Umbilical cord (tissue), 2 donors: ENCODE measurements around the gene CNTRL. TPM values are rescaled to one million over a fixed set of nuclear protein-coding genes. Genes with fewer than 3 reads are reported as not detected.
"Not testable (repeated sequence)": the region's sequence is repeated elsewhere in the genome, so short reads cannot be mapped to it uniquely, and the experiment has no call there.

Experiments
- DNase-seq: peaks from one replicate; pipeline ENCODE4 v3.0.0-alpha.2; 2015; ENCODE audit warnings: low spot score
- total RNA-seq: library from RNA; depleted of rRNA; stranded (reverse); fragments of >200 nt; gene quantifications from one replicate; pipeline ENCODE4 v1.2.3, GENCODE V29; 2014; ENCODE audit warnings: low replicate concordance; ENCODE audit not compliant: insufficient read depth

CNTRL gene, protein sequence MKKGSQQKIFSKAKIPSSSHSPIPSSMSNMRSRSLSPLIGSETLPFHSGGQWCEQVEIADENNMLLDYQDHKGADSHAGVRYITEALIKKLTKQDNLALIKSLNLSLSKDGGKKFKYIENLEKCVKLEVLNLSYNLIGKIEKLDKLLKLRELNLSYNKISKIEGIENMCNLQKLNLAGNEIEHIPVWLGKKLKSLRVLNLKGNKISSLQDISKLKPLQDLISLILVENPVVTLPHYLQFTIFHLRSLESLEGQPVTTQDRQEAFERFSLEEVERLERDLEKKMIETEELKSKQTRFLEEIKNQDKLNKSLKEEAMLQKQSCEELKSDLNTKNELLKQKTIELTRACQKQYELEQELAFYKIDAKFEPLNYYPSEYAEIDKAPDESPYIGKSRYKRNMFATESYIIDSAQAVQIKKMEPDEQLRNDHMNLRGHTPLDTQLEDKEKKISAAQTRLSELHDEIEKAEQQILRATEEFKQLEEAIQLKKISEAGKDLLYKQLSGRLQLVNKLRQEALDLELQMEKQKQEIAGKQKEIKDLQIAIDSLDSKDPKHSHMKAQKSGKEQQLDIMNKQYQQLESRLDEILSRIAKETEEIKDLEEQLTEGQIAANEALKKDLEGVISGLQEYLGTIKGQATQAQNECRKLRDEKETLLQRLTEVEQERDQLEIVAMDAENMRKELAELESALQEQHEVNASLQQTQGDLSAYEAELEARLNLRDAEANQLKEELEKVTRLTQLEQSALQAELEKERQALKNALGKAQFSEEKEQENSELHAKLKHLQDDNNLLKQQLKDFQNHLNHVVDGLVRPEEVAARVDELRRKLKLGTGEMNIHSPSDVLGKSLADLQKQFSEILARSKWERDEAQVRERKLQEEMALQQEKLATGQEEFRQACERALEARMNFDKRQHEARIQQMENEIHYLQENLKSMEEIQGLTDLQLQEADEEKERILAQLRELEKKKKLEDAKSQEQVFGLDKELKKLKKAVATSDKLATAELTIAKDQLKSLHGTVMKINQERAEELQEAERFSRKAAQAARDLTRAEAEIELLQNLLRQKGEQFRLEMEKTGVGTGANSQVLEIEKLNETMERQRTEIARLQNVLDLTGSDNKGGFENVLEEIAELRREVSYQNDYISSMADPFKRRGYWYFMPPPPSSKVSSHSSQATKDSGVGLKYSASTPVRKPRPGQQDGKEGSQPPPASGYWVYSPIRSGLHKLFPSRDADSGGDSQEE (N-terminal part only)
- total RNA-seq = 15.9 TPM

- DNase-seq = peak; percentile 95
Observed at GRCh38 chr9:121074370-121075250, at the start of gene CNTRL. Gene CNTRL, plus strand, starts transcription at chr9:121074955. Its CDS starts 13,372 bp downstream, at chr9:121088327.

DNA sequence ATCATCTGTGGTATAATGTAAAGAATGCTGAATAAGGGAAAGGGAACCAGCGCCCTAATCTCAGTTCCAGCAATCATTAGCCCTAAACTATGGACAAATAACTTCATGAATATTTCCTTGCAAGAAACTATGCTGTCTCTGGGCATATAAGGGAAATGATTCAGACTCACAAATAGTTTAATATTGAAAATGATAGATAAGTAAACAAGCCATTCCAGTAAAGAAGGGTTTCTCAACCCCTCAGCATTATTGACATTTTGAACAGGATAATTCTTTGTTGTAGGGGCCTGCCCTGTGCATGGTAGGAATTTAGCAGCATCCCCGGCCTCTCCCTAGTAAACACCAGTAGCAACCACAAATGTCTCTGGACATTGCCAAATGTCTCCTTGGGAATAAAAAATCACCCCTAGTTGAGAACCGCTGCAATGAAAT lies 48.5 kb upstream of the CNTRL start:
- no peak for DNase-seq

GRCh38 chr9:121026768-121027167 lies 48.0 kb upstream of the CNTRL start:
- DNase-seq = no peak

- DNase-seq = not testable (repeated sequence)
Observed at GRCh38 chr9:121028285-121028684, 46.5 kb upstream of the CNTRL start.

DNA sequence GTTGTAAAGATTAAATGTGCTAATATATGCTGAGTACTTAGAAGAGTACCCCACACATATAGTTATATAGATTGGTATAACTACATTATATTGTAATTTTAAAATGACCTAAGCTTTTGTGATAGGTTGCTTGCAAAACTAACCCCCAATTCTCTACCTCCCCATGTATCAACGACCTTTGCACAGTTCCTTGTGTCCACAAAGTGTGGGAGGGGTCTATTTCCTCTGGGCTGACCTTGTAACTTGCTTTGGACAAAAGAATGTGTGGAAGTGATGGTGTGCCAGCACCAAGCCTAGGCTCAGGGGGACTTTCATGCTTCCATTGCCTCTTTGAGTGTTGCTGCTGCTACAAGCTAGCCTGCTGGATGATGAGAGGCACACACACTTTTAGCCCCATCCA lies 45.3 kb upstream of the CNTRL start:
- DNase-seq = no peak

DNA sequence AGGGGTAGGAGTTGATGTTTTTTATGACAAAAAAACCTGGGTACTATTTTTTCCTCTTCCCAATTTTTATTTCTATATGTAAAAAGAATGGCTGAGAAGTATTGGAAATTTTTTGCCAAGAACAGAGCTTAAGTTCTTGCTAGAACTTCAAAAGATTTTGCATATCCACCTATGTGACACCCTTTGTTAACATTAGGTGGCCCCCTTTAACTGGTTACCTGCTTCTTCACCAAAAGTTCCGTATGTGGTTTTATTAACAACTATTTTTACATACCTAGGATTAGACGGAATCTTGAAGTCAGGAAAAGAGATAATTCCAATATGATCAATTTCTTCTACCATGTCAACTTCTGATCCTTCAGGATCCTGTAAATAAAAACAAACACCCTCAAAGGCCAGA lies 40.2 kb upstream of the CNTRL start:
- no peak for DNase-seq

GRCh38 chr9:121035717-121036116 lies 39.0 kb upstream of the CNTRL start:
- not testable (repeated sequence) for DNase-seq

DNA sequence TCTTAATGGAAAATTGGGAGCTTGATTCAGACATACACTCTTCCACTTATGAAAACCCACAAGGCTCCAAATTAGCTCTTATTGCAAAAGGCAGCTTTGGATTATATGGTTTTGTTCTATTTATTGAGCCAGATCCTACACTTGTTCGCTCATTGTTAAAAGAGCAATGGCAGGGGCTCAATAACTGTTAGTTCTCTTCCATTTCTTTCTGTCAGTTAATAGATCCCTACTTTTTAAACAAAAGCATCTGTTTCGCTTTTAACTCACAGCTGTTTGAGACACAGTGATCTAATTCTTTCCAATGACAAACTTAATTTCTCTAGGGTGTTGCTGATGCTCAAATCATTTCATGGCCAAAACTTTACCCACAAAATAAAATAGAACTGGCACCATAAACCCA lies 36.4 kb upstream of the CNTRL start:
- DNase-seq = no peak

DNA sequence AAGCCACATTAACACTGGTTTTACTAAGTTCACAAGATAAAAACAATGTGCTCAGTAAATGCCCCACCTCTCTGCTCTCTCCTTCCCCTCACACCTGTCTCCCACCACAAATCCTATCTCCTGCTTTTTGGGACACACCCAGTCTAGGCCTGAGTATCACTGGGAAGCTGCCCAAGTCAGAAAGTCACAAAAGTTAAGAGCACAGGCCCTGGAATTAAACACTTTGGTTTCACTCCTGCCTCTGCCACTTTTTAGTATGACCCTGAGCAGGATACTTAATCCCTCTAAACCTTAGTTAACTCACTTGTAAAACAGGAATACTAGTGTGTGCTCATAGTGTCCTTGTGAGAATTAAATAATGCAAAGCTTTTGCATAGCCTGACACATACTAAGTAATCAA lies 36.0 kb upstream of the CNTRL start:
- DNase-seq = no peak

DNA sequence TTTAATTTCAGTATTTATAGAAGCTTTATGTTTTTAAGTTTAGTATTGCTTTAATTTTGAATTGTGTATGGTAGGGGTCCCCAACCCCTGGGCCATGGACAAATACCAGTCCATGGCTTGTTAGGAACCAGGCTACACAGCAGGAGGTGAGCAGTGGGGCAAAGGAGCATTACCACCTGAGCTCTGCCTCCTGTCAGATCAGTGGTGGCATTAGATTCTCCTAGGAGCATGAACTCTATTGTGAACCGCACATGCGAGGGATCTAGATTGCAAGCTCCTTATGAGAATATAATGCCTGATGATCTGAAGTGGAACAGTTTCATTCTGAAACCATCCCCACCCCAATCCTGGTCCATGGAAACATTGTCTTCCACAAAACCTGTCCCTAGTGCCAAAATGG lies 26.6 kb upstream of the CNTRL start:
- DNase-seq = no peak

DNA sequence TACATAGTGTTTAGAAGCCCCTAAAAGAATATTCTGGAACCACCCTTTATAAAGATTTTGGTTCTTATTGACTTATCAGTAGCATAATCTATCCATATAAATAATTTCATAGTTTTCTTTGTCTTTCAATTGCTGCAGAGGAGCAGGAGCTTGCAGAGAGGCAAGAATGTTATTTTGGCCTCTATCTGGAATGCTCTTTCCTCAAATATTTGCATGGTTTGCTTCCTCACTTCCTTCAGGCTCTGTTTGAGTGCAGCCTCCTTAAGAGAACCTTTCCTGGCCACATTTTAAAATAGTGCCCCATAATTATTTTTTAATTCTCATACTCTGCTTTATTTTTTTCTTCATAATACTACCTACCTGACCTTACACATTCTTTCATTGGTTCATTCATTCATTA lies 26.1 kb upstream of the CNTRL start:
- DNase-seq = no peak

- no peak for DNase-seq
Observed at GRCh38 chr9:121050128-121050988, 24.4 kb upstream of the CNTRL start, which contains the start of gene C5. Gene C5, minus strand, starts transcription at chr9:121050275. Its CDS starts 29 bp downstream, at chr9:121050246.

GRCh38 chr9:121053544-121053943 lies 21.2 kb upstream of the CNTRL start:
- DNase-seq = no peak

- DNase-seq = no peak
Observed at GRCh38 chr9:121055642-121056143, 19.1 kb upstream of the CNTRL start.

GRCh38 chr9:121057821-121058220 lies 16.9 kb upstream of the CNTRL start:
- no peak for DNase-seq

- no peak for DNase-seq
Observed at GRCh38 chr9:121059513-121059912, 15.2 kb upstream of the CNTRL start.

DNA sequence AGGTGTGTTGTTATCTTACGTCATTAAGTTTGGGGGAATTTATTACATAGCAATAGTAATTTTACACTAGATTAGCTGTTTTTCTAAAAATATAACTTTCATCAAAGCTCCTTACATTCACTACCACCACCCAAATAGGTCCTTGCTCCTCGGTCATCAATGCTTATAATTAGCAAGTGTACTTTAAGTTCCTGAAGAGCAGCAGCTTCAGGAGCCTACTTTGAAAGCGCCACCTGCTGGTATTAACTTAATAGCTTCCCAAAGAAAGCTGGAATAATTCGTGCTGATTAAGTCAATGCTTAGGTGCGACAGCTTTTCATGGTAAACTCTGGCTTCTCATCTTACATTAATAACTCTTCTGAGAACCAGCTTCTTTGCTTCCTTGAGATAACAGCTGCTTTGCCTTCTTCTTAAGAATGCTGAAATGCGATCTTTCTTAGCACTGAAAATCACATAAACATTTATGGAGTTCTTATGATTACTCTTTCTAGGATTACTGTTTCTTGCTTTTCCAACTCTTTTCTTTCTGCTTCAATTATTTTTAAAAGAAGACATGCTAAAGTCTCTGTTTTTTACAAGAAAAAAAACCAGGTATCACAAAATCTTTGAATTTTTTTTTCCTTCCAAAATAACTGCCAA lies 14.6 kb upstream of the CNTRL start:
- peak; percentile 74 for DNase-seq

DNA sequence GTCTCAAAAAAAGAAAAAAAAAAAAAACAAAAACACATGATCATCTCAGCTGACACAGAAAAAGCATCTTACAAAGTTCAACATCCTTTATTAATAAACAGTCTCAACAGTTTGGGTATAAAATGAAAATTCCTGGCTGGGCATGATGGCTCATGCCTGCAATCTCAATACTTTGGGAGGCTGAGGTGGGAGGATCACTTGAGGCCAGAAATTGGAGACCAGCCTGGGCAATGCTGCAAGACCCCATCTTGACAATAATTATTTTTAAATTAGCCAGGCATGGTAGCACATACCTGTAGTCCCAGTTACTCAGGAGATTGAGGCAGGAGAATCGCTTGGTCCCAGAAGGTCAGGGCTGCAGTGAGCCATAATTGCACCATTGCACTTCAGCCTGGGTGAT lies 7.9 kb upstream of the CNTRL start:
- no peak for DNase-seq

- DNase-seq = no peak
Observed at GRCh38 chr9:121067640-121068039, 7.1 kb upstream of the CNTRL start.
